ENCODE measurements around the gene DLX1. TPM values are rescaled to one million over a fixed set of nuclear protein-coding genes. Genes with fewer than 3 reads are reported as not detected.
A peak's percentile ranks its signal among the peaks of the same experiment; 100 is the strongest.

The DLX1 gene
- total and polyA plus RNA-seq, 2 experiments from 2014 or later, result 3.8 to 9.5 TPM

GRCh38 chr2:172120118-172120517, 34.8 kb downstream of the DLX1 start:
- WGBS, 2 experiments (ENCODE audit: low coverage in 1 of 2, low lambda C conversion rate in 2 of 2, missing lambda C conversion rate in 2 of 2), result 31 to 36% methylated on average over 2 of the region's 2 CpGs
- no peaks in the 10 kb centered on the region for H4K20me1 ChIP-seq (ENCODE audit: insufficient read depth)
- H3K27ac ChIP-seq, result 0 out of 2 replicates have a peak overlapping the region, but pooled peaks have one; percentile 83
- peaks cover 35% of the 10 kb centered on the region for H3K4me1 ChIP-seq (ENCODE audit: insufficient read depth)
- no peaks in the 10 kb centered on the region for H3K79me2 ChIP-seq (ENCODE audit: insufficient read depth)
- no peaks in the 10 kb centered on the region for H3K27me3 ChIP-seq (replicated peaks; ENCODE audit: insufficient read depth)
- H2AFZ ChIP-seq, result no peak overlapping the region
- no peak overlapping the region for H3K4me3 ChIP-seq
- no peaks in the 10 kb centered on the region for H3K9me2 ChIP-seq (ENCODE audit: insufficient read depth)
- in situ Hi-C loops (cut with MboI), result loop anchor here (10.0 kb wide), 1 partner anchor 415 kb away; no protein-coding TSS in a partner anchor
- no peaks in the 10 kb centered on the region for H3K9me3 ChIP-seq (ENCODE audit: low read depth)
- H3K36me3 ChIP-seq (ENCODE audit: low read depth), result no peaks in the 10 kb centered on the region
- DNase-seq, result peak; percentile 17
- no peak overlapping the region for H3K9ac ChIP-seq
- H3F3A ChIP-seq (ENCODE audit: insufficient read depth), result peaks cover 31% of the 10 kb centered on the region
- TF ChIP-seq EZH2phosphoT487 (IDR thresholded peaks at IDR 0.05; ENCODE audit: insufficient read depth, low read depth), result no peak
- no peak for TF ChIP-seq EZH2 (IDR thresholded peaks at IDR 0.05; ENCODE audit: insufficient read depth, poor library complexity, severe bottlenecking)
- H3K4me2 ChIP-seq (ENCODE audit: unreplicated experiment), result peak overlapping the region; percentile 1

- Histone ChIP-seq H3K9me2 (ENCODE audit: insufficient read depth) (no peaks in the 10 kb centered on the region), H3K9ac (no peak overlapping the region), H3K4me2 (ENCODE audit: unreplicated experiment) (no peak overlapping the region), H3K27me3 (replicated peaks; ENCODE audit: insufficient read depth) (no peaks in the 10 kb centered on the region), H2AFZ (no peak overlapping the region), H3K4me3 (no peak overlapping the region), H3K36me3 (ENCODE audit: low read depth) (no peaks in the 10 kb centered on the region), H3K79me2 (ENCODE audit: insufficient read depth) (no peaks in the 10 kb centered on the region), H3K9me3 (ENCODE audit: low read depth) (no peaks in the 10 kb centered on the region), H3K27ac (no peak overlapping the region), H3K4me1 (ENCODE audit: insufficient read depth) (no peaks in the 10 kb centered on the region), H3F3A (ENCODE audit: insufficient read depth) (no peaks in the 10 kb centered on the region), H4K20me1 (ENCODE audit: insufficient read depth) (no peaks in the 10 kb centered on the region)
- DNase-seq, result no peak
- TF ChIP-seq EZH2phosphoT487 (IDR thresholded peaks at IDR 0.05; ENCODE audit: insufficient read depth, low read depth), result no peak
- no peak for TF ChIP-seq EZH2 (IDR thresholded peaks at IDR 0.05; ENCODE audit: insufficient read depth, poor library complexity, severe bottlenecking)
- in situ Hi-C loops (cut with MboI), result loop anchor here (10.0 kb wide), 1 partner anchor 424 kb away; no protein-coding TSS in a partner anchor
Observed at GRCh38 chr2:172128484-172128883, 43.2 kb downstream of the DLX1 start.

DNA sequence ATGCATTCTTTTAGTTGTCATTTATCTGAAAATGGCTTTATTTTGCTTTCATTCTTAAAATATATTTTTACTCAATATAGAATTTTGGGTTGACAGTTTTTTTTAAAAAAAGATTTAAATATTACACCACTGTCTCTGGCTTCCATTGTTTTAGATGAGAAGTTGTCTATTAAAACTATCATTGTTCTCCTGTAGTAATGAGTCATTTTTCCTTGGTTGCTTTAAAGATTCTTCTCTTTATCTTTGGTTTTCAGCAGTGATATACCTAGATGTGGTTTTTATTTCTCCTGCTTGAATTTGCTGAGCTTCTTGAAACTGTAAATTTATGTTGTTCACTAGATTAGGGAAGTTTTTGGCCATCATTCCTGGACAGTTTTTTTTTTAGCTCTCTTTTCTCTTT, 44.1 kb downstream of the DLX1 start:
- TF ChIP-seq EZH2phosphoT487 (IDR thresholded peaks at IDR 0.05; ENCODE audit: insufficient read depth, low read depth) (no peak), EZH2 (IDR thresholded peaks at IDR 0.05; ENCODE audit: insufficient read depth, poor library complexity, severe bottlenecking) (no peak)
- in situ Hi-C loops (cut with MboI), result loop anchor here (10.0 kb wide), 1 partner anchor 425 kb away; no protein-coding TSS in a partner anchor
- no peak overlapping the region for H3K4me3 ChIP-seq
- H3K79me2 ChIP-seq (ENCODE audit: insufficient read depth), result no peaks in the 10 kb centered on the region
- no peak overlapping the region for H3K9ac ChIP-seq
- H3K9me3 ChIP-seq (ENCODE audit: low read depth), result no peaks in the 10 kb centered on the region
- no peaks in the 10 kb centered on the region for H3K27me3 ChIP-seq (replicated peaks; ENCODE audit: insufficient read depth)
- no peak overlapping the region for H3K4me2 ChIP-seq (ENCODE audit: unreplicated experiment)
- no peaks in the 10 kb centered on the region for H3K9me2 ChIP-seq (ENCODE audit: insufficient read depth)
- DNase-seq, result no peak
- no peaks in the 10 kb centered on the region for H3K4me1 ChIP-seq (ENCODE audit: insufficient read depth)
- no peaks in the 10 kb centered on the region for H4K20me1 ChIP-seq (ENCODE audit: insufficient read depth)
- no peaks in the 10 kb centered on the region for H3K36me3 ChIP-seq (ENCODE audit: low read depth)
- H3K27ac ChIP-seq, result no peak overlapping the region
- H2AFZ ChIP-seq, result no peak overlapping the region
- H3F3A ChIP-seq (ENCODE audit: insufficient read depth), result no peaks in the 10 kb centered on the region

- Histone ChIP-seq H3K4me1 (ENCODE audit: insufficient read depth) (no peaks in the 10 kb centered on the region), H3K36me3 (ENCODE audit: low read depth) (no peaks in the 10 kb centered on the region), H3K4me2 (ENCODE audit: unreplicated experiment) (no peak overlapping the region), H4K20me1 (ENCODE audit: insufficient read depth) (no peaks in the 10 kb centered on the region), H3K9me3 (ENCODE audit: low read depth) (no peaks in the 10 kb centered on the region), H3K9me2 (ENCODE audit: insufficient read depth) (no peaks in the 10 kb centered on the region), H3K4me3 (no peak overlapping the region), H3K27me3 (replicated peaks; ENCODE audit: insufficient read depth) (no peaks in the 10 kb centered on the region), H3F3A (ENCODE audit: insufficient read depth) (no peaks in the 10 kb centered on the region), H3K27ac (no peak overlapping the region), H2AFZ (peak overlapping the region; percentile 23; the same call in 1 of the 2 replicates), H3K79me2 (ENCODE audit: insufficient read depth) (no peaks in the 10 kb centered on the region), H3K9ac (no peak overlapping the region)
- TF ChIP-seq EZH2phosphoT487 (IDR thresholded peaks at IDR 0.05; ENCODE audit: insufficient read depth, low read depth) (no peak), EZH2 (IDR thresholded peaks at IDR 0.05; ENCODE audit: insufficient read depth, poor library complexity, severe bottlenecking) (no peak)
- WGBS, 2 experiments (ENCODE audit: low coverage in 1 of 2, low lambda C conversion rate in 2 of 2, missing lambda C conversion rate in 2 of 2), result 86 to 89% methylated on average over 5 of the region's 5 CpGs
- no peak for DNase-seq
- in situ Hi-C loops (cut with MboI), result no loop called here
Observed at GRCh38 chr2:172131713-172132555, 46.6 kb downstream of the DLX1 start.

Data from GM23248 (cell line).